GM12892 (cell line): ENCODE results near the gene HIVEP3.

Source experiments
- POLR2A ChIP-seq: IDR thresholded peaks from 2 replicates; pipeline ENCODE4 v1.6.1; 2011; ENCODE audit warnings: low read depth, low read length, control low read depth
- POLR2AphosphoS5 ChIP-seq: IDR thresholded peaks from 2 replicates; pipeline ENCODE4 v1.6.1; 2011; ENCODE audit warnings: low read depth, low read length, control low read depth
- TAF1 ChIP-seq: IDR thresholded peaks from 2 replicates; pipeline ENCODE4 v1.6.1; 2011; ENCODE audit warnings: low read depth, mild to moderate bottlenecking, control low read depth, low read length, borderline replicate concordance

- TF ChIP-seq POLR2A, result no peak
- no peak for TF ChIP-seq POLR2AphosphoS5
- TF ChIP-seq TAF1, result no peak
Measured at GRCh38 chr1:41799205-41799604, 119.5 kb downstream of the HIVEP3 start.
